ENCODE results near the gene RBM11. TPM values are rescaled to one million over a fixed set of nuclear protein-coding genes. Genes with fewer than 3 reads are reported as not detected.
A peak's percentile ranks its signal among the peaks of the same experiment; 100 is the strongest.

RBM11 gene
- total and polyA plus RNA-seq, 4 experiments from 2014 or later = 0.29 to 2.4 (median 1.8) TPM

GRCh38 chr21:14245711-14246110 is 29.8 kb downstream of the RBM11 start:
- no peak overlapping the region for H3K27ac ChIP-seq (ENCODE audit: low read depth, low read length)
- intact Hi-C loops (cut with micrococcal nuclease) = no loop called here
- Mint-ChIP-seq H3K9me3 (peaks cover 0 to 14% (median 3%) of the 10 kb centered on the region in 8 donors), H3K4me1 (peaks cover 0 to 11% (median 6%) of the 10 kb centered on the region in 4 donors), H3K36me3 (no peaks in the 10 kb centered on the region), H3K4me3 (no peak overlapping the region), H3K27me3 (peaks cover 1 to 3% of the 10 kb centered on the region in 2 donors), H3K27ac (no peak overlapping the region)
- no peaks in the 10 kb centered on the region for H3K36me3 ChIP-seq (ENCODE audit: insufficient read depth, low read length)
- ChIA-PET POLR2A (ENCODE audit: partially characterized antibody) (no interaction called here), CTCF (ENCODE audit: partially characterized antibody) (interaction anchor here (1.0 to 4.0 kb wide), 2 partner anchors 7 to 14 kb away, joined by 3 to 19 read pairs; no protein-coding TSS in a partner anchor)
- H3K27me3 ChIP-seq (ENCODE audit: insufficient read depth, low read length) = no peaks in the 10 kb centered on the region
- H3K9me3 ChIP-seq (ENCODE audit: control insufficient read depth in 1 of 2, low read length in 2 of 2) = no peaks in the 10 kb centered on the region
- no peak for DNase-seq
- H3K4me1 ChIP-seq (ENCODE audit: insufficient read depth, low read length) = no peaks in the 10 kb centered on the region
- H3K4me3 ChIP-seq (ENCODE audit: low read length in 2 of 2) = no peak overlapping the region

DNA sequence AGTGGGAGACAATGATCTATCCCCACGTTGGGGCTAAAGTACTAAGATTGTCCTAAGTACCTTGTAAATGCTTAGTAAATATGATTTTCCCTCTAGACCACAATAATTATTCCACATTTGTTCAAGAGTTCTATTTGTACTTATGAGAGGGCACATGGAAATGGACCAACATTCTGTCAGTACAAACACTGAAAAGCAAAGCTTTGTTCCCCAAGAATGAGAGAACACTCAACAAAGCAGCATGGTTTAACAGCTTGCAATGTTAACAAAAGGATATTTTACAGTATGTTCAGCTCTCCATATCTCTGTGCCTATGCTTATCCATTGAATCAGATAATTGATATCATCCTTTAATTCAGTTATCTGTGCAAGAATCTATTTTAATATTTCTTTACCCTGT is 35.4 kb downstream of the RBM11 start:
- peaks cover 4 to 7% (median 5%) of the 10 kb centered on the region in 4 donors for H3K4me1 Mint-ChIP-seq
- Histone ChIP-seq H3K36me3 (ENCODE audit: insufficient read depth, low read length) (no peaks in the 10 kb centered on the region), H3K4me3 (ENCODE audit: low read length in 2 of 2) (no peak overlapping the region), H3K27me3 (ENCODE audit: insufficient read depth, low read length) (no peaks in the 10 kb centered on the region), H3K4me1 (ENCODE audit: insufficient read depth, low read length) (peaks cover 4% of the 10 kb centered on the region), H3K27ac (ENCODE audit: low read depth, low read length) (no peak overlapping the region), H3K9me3 (ENCODE audit: control insufficient read depth in 1 of 2, low read length in 2 of 2) (no peaks in the 10 kb centered on the region)
- H3K9me3 Mint-ChIP-seq = peaks cover 0 to 14% (median 3%) of the 10 kb centered on the region in 8 donors
- ChIA-PET POLR2A (ENCODE audit: partially characterized antibody) (no interaction called here), CTCF (ENCODE audit: partially characterized antibody) (interaction anchor here (0.8 to 3.2 kb wide), 4 partner anchors 7 to 17 kb away, joined by 3 to 19 read pairs (median 4); no protein-coding TSS in a partner anchor)
- intact Hi-C loops (cut with micrococcal nuclease) = loop anchor here (5.0 to 10.0 kb wide), 2 partner anchors 1231 to 1573 kb away; no protein-coding TSS in a partner anchor
- no peak for DNase-seq
- H3K4me3 Mint-ChIP-seq = no peak overlapping the region
- H3K27ac Mint-ChIP-seq = no peak overlapping the region
- H3K27me3 Mint-ChIP-seq = peaks cover 5 to 11% of the 10 kb centered on the region in 2 donors
- H3K36me3 Mint-ChIP-seq = no peaks in the 10 kb centered on the region

GRCh38 chr21:14259747-14260146 is 43.8 kb downstream of the RBM11 start:
- CTCF ChIA-PET (ENCODE audit: partially characterized antibody) = interaction anchor here (0.7 to 2.7 kb wide), 9 partner anchors 8 to 1333 kb away, joined by 3 to 8 read pairs (median 3); no protein-coding TSS in a partner anchor
- POLR2A ChIA-PET (ENCODE audit: partially characterized antibody) = no interaction called here
- Mint-ChIP-seq H3K4me1 (no peaks in the 10 kb centered on the region), H3K4me3 (no peak overlapping the region), H3K27ac (no peak overlapping the region), H3K36me3 (no peaks in the 10 kb centered on the region), H3K27me3 (peaks cover 3 to 10% of the 10 kb centered on the region in 2 donors), H3K9me3 (no peaks in the 10 kb centered on the region)
- DNase-seq = peak in 3 of 5 donors; percentile 6 to 24 (median 11)
- no peak overlapping the region for H3K4me3 ChIP-seq (ENCODE audit: low read length in 2 of 2)
- no peaks in the 10 kb centered on the region for H3K9me3 ChIP-seq (ENCODE audit: control insufficient read depth in 1 of 2, low read length in 2 of 2)
- intact Hi-C loops (cut with micrococcal nuclease) = loop anchor here (2.0 to 10.0 kb wide), 5 partner anchors 479 to 1565 kb away; no protein-coding TSS in a partner anchor
- H3K27ac ChIP-seq (ENCODE audit: low read depth, low read length) = no peak overlapping the region
- H3K4me1 ChIP-seq (ENCODE audit: insufficient read depth, low read length) = no peaks in the 10 kb centered on the region
- no peaks in the 10 kb centered on the region for H3K36me3 ChIP-seq (ENCODE audit: insufficient read depth, low read length)
- H3K27me3 ChIP-seq (ENCODE audit: insufficient read depth, low read length) = no peaks in the 10 kb centered on the region

DNA sequence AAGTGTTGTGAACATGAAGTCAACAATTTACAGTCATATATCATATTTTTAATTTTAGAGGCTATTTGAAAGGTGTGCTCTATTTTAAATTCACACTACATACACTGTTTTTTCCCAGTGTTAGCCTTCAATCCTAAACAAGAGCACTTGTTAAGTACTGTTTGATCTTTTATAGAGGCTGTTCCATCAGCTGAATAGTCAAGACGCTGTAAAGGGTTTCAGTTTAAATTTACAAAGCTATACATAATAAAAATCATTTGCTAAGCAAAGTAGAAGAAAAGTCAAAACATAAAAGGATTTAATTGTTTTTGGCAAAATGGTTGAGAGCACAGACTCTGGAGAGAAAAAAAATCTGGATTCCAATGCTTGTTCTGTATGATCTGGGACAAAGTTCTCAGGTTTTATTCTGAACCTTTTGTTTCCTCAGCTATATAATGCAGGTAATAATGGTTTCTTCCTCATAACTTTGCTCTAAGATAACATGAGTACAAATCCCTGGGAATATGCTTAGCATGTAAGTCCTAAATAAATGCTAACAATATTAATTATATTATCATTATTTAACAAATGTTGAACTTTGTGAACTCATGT is 44.3 kb downstream of the RBM11 start:
- Mint-ChIP-seq H3K4me1 (no peaks in the 10 kb centered on the region), H3K36me3 (no peaks in the 10 kb centered on the region), H3K9me3 (no peaks in the 10 kb centered on the region), H3K27me3 (peaks cover 3 to 10% of the 10 kb centered on the region in 2 donors), H3K4me3 (no peak overlapping the region), H3K27ac (no peak overlapping the region)
- Histone ChIP-seq H3K27me3 (ENCODE audit: insufficient read depth, low read length) (no peaks in the 10 kb centered on the region), H3K9me3 (ENCODE audit: control insufficient read depth in 1 of 2, low read length in 2 of 2) (no peaks in the 10 kb centered on the region), H3K4me1 (ENCODE audit: insufficient read depth, low read length) (no peaks in the 10 kb centered on the region), H3K4me3 (ENCODE audit: low read length in 2 of 2) (no peak overlapping the region), H3K27ac (ENCODE audit: low read depth, low read length) (no peak overlapping the region), H3K36me3 (ENCODE audit: insufficient read depth, low read length) (no peaks in the 10 kb centered on the region)
- CTCF ChIA-PET (ENCODE audit: partially characterized antibody) = interaction anchor here (0.7 to 1.6 kb wide), 8 partner anchors 9 to 1333 kb away, joined by 3 to 8 read pairs (median 3); no protein-coding TSS in a partner anchor
- POLR2A ChIA-PET (ENCODE audit: partially characterized antibody) = no interaction called here
- intact Hi-C loops (cut with micrococcal nuclease) = loop anchor here (2.0 kb wide), 2 partner anchors 479 to 513 kb away; no protein-coding TSS in a partner anchor
- no peak for DNase-seq

GRCh38 chr21:14262039-14262438 is 46.1 kb downstream of the RBM11 start:
- POLR2A ChIA-PET (ENCODE audit: partially characterized antibody) = no interaction called here
- Mint-ChIP-seq H3K36me3 (no peaks in the 10 kb centered on the region), H3K27me3 (peaks cover 3 to 10% of the 10 kb centered on the region in 2 donors), H3K4me3 (no peak overlapping the region), H3K9me3 (no peaks in the 10 kb centered on the region), H3K4me1 (no peaks in the 10 kb centered on the region), H3K27ac (no peak overlapping the region)
- Histone ChIP-seq H3K36me3 (ENCODE audit: insufficient read depth, low read length) (no peaks in the 10 kb centered on the region), H3K9me3 (ENCODE audit: control insufficient read depth in 1 of 2, low read length in 2 of 2) (no peaks in the 10 kb centered on the region), H3K4me1 (ENCODE audit: insufficient read depth, low read length) (no peaks in the 10 kb centered on the region), H3K4me3 (ENCODE audit: low read length in 2 of 2) (no peak overlapping the region), H3K27ac (ENCODE audit: low read depth, low read length) (no peak overlapping the region), H3K27me3 (ENCODE audit: insufficient read depth, low read length) (no peaks in the 10 kb centered on the region)
- intact Hi-C loops (cut with micrococcal nuclease) = no loop called here
- DNase-seq = no peak
- CTCF ChIA-PET (ENCODE audit: partially characterized antibody) = interaction anchor here (1.6 to 1.9 kb wide), 2 partner anchors 9 to 476 kb away, joined by 4 to 13 read pairs; no protein-coding TSS in a partner anchor

DNA sequence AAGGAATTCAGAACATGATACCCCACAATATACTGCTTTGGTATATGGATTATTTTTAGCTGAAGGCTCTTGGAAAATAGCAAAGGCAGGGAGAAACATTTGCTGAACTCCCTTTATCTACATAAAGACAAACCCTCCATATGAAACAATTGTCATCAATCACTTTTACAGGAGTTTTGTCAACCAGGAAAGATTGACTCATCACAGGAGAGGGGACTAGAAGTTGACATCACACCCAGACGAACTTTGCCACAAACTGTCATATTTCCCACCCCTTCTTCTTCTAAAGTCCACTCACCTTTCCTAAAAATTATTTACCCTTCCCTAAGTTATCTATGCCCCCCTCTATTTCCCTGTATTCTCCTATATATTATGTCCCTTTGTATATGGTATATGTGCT is 47.9 kb downstream of the RBM11 start:
- no peaks in the 10 kb centered on the region for H3K27me3 ChIP-seq (ENCODE audit: insufficient read depth, low read length)
- ChIA-PET CTCF (ENCODE audit: partially characterized antibody) (no interaction called here), POLR2A (ENCODE audit: partially characterized antibody) (no interaction called here)
- H3K27ac ChIP-seq (ENCODE audit: low read depth, low read length) = no peak overlapping the region
- H3K4me3 Mint-ChIP-seq = no peak overlapping the region
- intact Hi-C loops (cut with micrococcal nuclease) = no loop called here
- H3K27ac Mint-ChIP-seq = no peak overlapping the region
- H3K27me3 Mint-ChIP-seq = peaks cover 3 to 8% of the 10 kb centered on the region in 2 donors
- no peaks in the 10 kb centered on the region for H3K4me1 Mint-ChIP-seq
- no peak for DNase-seq
- no peak overlapping the region for H3K4me3 ChIP-seq (ENCODE audit: low read length in 2 of 2)
- H3K36me3 Mint-ChIP-seq = no peaks in the 10 kb centered on the region
- H3K4me1 ChIP-seq (ENCODE audit: insufficient read depth, low read length) = no peaks in the 10 kb centered on the region
- H3K9me3 Mint-ChIP-seq = no peaks in the 10 kb centered on the region
- no peaks in the 10 kb centered on the region for H3K36me3 ChIP-seq (ENCODE audit: insufficient read depth, low read length)
- H3K9me3 ChIP-seq (ENCODE audit: control insufficient read depth in 1 of 2, low read length in 2 of 2) = no peaks in the 10 kb centered on the region

DNA sequence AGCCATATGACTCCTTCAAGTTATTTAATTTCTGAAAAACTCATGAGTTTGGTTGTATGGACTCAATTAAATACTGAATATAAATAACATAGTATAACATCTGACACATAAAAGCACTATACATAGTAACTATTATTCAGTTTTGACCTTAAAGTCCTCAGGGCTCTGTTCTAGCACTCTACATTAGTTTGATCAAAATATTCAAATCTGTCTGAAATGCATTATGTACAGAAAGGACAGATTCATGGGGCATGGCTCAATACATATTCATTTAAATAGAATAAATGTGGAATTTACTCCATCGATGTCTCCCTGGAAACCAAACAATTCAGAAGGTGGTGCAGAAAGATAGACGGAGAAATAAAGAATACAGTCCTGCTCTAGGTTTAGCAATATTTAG is 49.1 kb downstream of the RBM11 start:
- no peaks in the 10 kb centered on the region for H3K9me3 ChIP-seq (ENCODE audit: control insufficient read depth in 1 of 2, low read length in 2 of 2)
- H3K27ac ChIP-seq (ENCODE audit: low read depth, low read length) = no peak overlapping the region
- Mint-ChIP-seq H3K4me3 (no peak overlapping the region), H3K9me3 (no peaks in the 10 kb centered on the region), H3K27me3 (peaks cover 3 to 5% of the 10 kb centered on the region in 2 donors), H3K4me1 (no peaks in the 10 kb centered on the region), H3K27ac (no peak overlapping the region), H3K36me3 (no peaks in the 10 kb centered on the region)
- no peaks in the 10 kb centered on the region for H3K36me3 ChIP-seq (ENCODE audit: insufficient read depth, low read length)
- no peaks in the 10 kb centered on the region for H3K4me1 ChIP-seq (ENCODE audit: insufficient read depth, low read length)
- no peak for DNase-seq
- intact Hi-C loops (cut with micrococcal nuclease) = no loop called here
- H3K4me3 ChIP-seq (ENCODE audit: low read length in 2 of 2) = no peak overlapping the region
- ChIA-PET CTCF (ENCODE audit: partially characterized antibody) (no interaction called here), POLR2A (ENCODE audit: partially characterized antibody) (no interaction called here)
- no peaks in the 10 kb centered on the region for H3K27me3 ChIP-seq (ENCODE audit: insufficient read depth, low read length)
